ENCODE data around the gene DYNLT1.
"Not testable (repeated sequence)": the region's sequence is repeated elsewhere in the genome, so short reads cannot be mapped to it uniquely, and the experiment has no call there.

The DYNLT1 gene

GRCh38 chr6:158655569-158656450 lies 11.3 kb upstream of the DYNLT1 start:
- Mint-ChIP-seq H3K9me3 (no peaks in the 10 kb centered on the region), H3K4me1 (ENCODE audit: low read depth) (peaks cover 65% of the 10 kb centered on the region), H3K4me3 (peak overlapping the region; percentile 81), H3K36me3 (ENCODE audit: low read depth) (peaks cover 55% of the 10 kb centered on the region), H3K27ac (peak overlapping the region; percentile 98), H3K27me3 (ENCODE audit: low read depth) (no peaks in the 10 kb centered on the region)
- no peak for DNase-seq (ENCODE audit: low spot score)

- H3K4me3 Mint-ChIP-seq, result peak overlapping the region; percentile 81
- no peak for DNase-seq (ENCODE audit: low spot score)
- H3K4me1 Mint-ChIP-seq (ENCODE audit: low read depth), result peaks cover 60% of the 10 kb centered on the region
- H3K36me3 Mint-ChIP-seq (ENCODE audit: low read depth), result peaks cover 50% of the 10 kb centered on the region
- no peaks in the 10 kb centered on the region for H3K9me3 Mint-ChIP-seq
- H3K27ac Mint-ChIP-seq, result peak overlapping the region; percentile 98
- no peaks in the 10 kb centered on the region for H3K27me3 Mint-ChIP-seq (ENCODE audit: low read depth)
Observed at GRCh38 chr6:158654960-158655489, 10.5 kb upstream of the DYNLT1 start.

GRCh38 chr6:158654498-158654897 lies 10.0 kb upstream of the DYNLT1 start:
- Mint-ChIP-seq H3K4me3 (peak overlapping the region; percentile 81), H3K36me3 (ENCODE audit: low read depth) (peaks cover 52% of the 10 kb centered on the region), H3K9me3 (no peaks in the 10 kb centered on the region), H3K4me1 (ENCODE audit: low read depth) (peaks cover 62% of the 10 kb centered on the region), H3K27ac (peak overlapping the region; percentile 98), H3K27me3 (ENCODE audit: low read depth) (no peaks in the 10 kb centered on the region)
- DNase-seq (ENCODE audit: low spot score), result no peak

GRCh38 chr6:158653577-158654354 lies 9.2 kb upstream of the DYNLT1 start:
- no peaks in the 10 kb centered on the region for H3K27me3 Mint-ChIP-seq (ENCODE audit: low read depth)

GRCh38 chr6:158651981-158652737 lies 7.6 kb upstream of the DYNLT1 start:
- H3K36me3 Mint-ChIP-seq (ENCODE audit: low read depth), result peaks cover 48% of the 10 kb centered on the region
- not testable (repeated sequence) for H3K9me3 Mint-ChIP-seq
- peaks cover 70% of the 10 kb centered on the region for H3K4me1 Mint-ChIP-seq (ENCODE audit: low read depth)

More at GRCh38 chr6:158653577-158654354, 9.2 kb upstream of the DYNLT1 start:
- peak; percentile 94 for DNase-seq (ENCODE audit: low spot score)
- no peaks in the 10 kb centered on the region for H3K9me3 Mint-ChIP-seq
- peak overlapping the region; percentile 98 for H3K27ac Mint-ChIP-seq
- peak overlapping the region; percentile 81 for H3K4me3 Mint-ChIP-seq
- peaks cover 48% of the 10 kb centered on the region for H3K36me3 Mint-ChIP-seq (ENCODE audit: low read depth)
- peaks cover 64% of the 10 kb centered on the region for H3K4me1 Mint-ChIP-seq (ENCODE audit: low read depth)

GRCh38 chr6:158649289-158650143 lies 5.0 kb upstream of the DYNLT1 start, which contains the start of gene SYTL3:
Gene SYTL3 (plus strand): TSS chr6:158650054. CDS start chr6:158663269, 13,215 bp downstream.
- Mint-ChIP-seq H3K36me3 (ENCODE audit: low read depth) (peaks cover 29% of the 10 kb centered on the region), H3K4me3 (peak within 1 kb of the TSS; percentile 85), H3K27ac (peak within 1 kb of the TSS; percentile 97), H3K9me3 (no peaks in the 10 kb centered on the region), H3K27me3 (ENCODE audit: low read depth) (no peaks in the 10 kb centered on the region), H3K4me1 (ENCODE audit: low read depth) (peaks cover 66% of the 10 kb centered on the region)
- DNase-seq (ENCODE audit: low spot score), result peak; percentile 94

More at GRCh38 chr6:158651981-158652737, 7.6 kb upstream of the DYNLT1 start:
- not testable (repeated sequence) for DNase-seq (ENCODE audit: low spot score); H3K27me3 Mint-ChIP-seq (ENCODE audit: low read depth)
- peak overlapping the region; percentile 81 for H3K4me3 Mint-ChIP-seq
- peak overlapping the region; percentile 98 for H3K27ac Mint-ChIP-seq

GRCh38 chr6:158648682-158649131 lies 4.2 kb upstream of the DYNLT1 start:
- H3K4me3 Mint-ChIP-seq, result peak overlapping the region; percentile 85
- H3K9me3 Mint-ChIP-seq, result no peaks in the 10 kb centered on the region
- peak overlapping the region; percentile 97 for H3K27ac Mint-ChIP-seq
- peak; percentile 50 for DNase-seq (ENCODE audit: low spot score)
- H3K27me3 Mint-ChIP-seq (ENCODE audit: low read depth), result no peaks in the 10 kb centered on the region
- peaks cover 57% of the 10 kb centered on the region for H3K4me1 Mint-ChIP-seq (ENCODE audit: low read depth)
- peaks cover 24% of the 10 kb centered on the region for H3K36me3 Mint-ChIP-seq (ENCODE audit: low read depth)

GRCh38 chr6:158647501-158647900 lies 3.0 kb upstream of the DYNLT1 start:
- peaks cover 19% of the 10 kb centered on the region for H3K36me3 Mint-ChIP-seq (ENCODE audit: low read depth)
- DNase-seq (ENCODE audit: low spot score), result no peak
- H3K9me3 Mint-ChIP-seq, result no peaks in the 10 kb centered on the region
- H3K4me1 Mint-ChIP-seq (ENCODE audit: low read depth), result peaks cover 55% of the 10 kb centered on the region
- peak overlapping the region; percentile 36 for H3K27ac Mint-ChIP-seq
- H3K27me3 Mint-ChIP-seq (ENCODE audit: low read depth), result no peaks in the 10 kb centered on the region
- H3K4me3 Mint-ChIP-seq, result no peak overlapping the region

GRCh38 chr6:158646023-158646910 lies 1.7 kb upstream of the DYNLT1 start:
- H3K27ac Mint-ChIP-seq, result peak overlapping the region; percentile 90
- peaks cover 59% of the 10 kb centered on the region for H3K4me1 Mint-ChIP-seq (ENCODE audit: low read depth)
- H3K27me3 Mint-ChIP-seq (ENCODE audit: low read depth), result no peaks in the 10 kb centered on the region
- H3K4me3 Mint-ChIP-seq, result peak overlapping the region; percentile 91
- peaks cover 26% of the 10 kb centered on the region for H3K36me3 Mint-ChIP-seq (ENCODE audit: low read depth)
- no peak for DNase-seq (ENCODE audit: low spot score)
- H3K9me3 Mint-ChIP-seq, result no peaks in the 10 kb centered on the region

- peak overlapping the region; percentile 91 for H3K4me3 Mint-ChIP-seq
- peaks cover 62% of the 10 kb centered on the region for H3K4me1 Mint-ChIP-seq (ENCODE audit: low read depth)
- peak overlapping the region; percentile 90 for H3K27ac Mint-ChIP-seq
- no peaks in the 10 kb centered on the region for H3K27me3 Mint-ChIP-seq (ENCODE audit: low read depth)
- H3K9me3 Mint-ChIP-seq, result no peaks in the 10 kb centered on the region
- peak; percentile 69 for DNase-seq (ENCODE audit: low spot score)
- H3K36me3 Mint-ChIP-seq (ENCODE audit: low read depth), result peaks cover 28% of the 10 kb centered on the region
Observed at GRCh38 chr6:158645064-158646022, 800 bp upstream of the DYNLT1 start.

- Mint-ChIP-seq H3K27me3 (ENCODE audit: low read depth) (no peaks in the 10 kb centered on the region), H3K9me3 (no peaks in the 10 kb centered on the region), H3K4me3 (peak overlapping the region; percentile 99), H3K4me1 (ENCODE audit: low read depth) (peaks cover 60% of the 10 kb centered on the region), H3K36me3 (ENCODE audit: low read depth) (peaks cover 35% of the 10 kb centered on the region), H3K27ac (peak overlapping the region; percentile 97)
- DNase-seq (ENCODE audit: low spot score), result no peak
Observed at GRCh38 chr6:158643836-158644230, 710 bp downstream of the DYNLT1 start.

All from T-helper 2 cell treated with Interferon-gamma antibody and Interleukin-4, amounts not matched to agents 5 μg/mL and 100 μg/mL, for 36 hours (primary cell).